Measurements from ENCODE around the gene CACNA2D1.

CACNA2D1 gene

DNA sequence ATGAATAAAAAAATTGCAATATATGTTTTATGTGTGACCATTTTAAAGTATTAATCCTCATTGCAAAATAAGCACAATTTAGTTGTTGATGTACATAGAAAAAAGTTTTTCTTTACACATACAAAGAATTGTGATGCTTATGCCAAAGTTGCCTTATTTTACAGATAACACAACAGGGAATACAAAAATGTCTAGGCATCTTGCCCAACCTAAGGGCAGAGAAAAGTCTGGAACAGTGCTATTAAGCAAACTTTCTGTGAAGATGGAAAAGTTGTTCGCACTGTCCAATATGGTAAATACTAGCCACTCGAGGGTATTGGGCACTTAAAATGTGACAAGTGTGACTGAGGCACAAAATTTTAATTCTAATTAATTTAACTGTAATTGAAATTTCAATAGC lies 483.6 kb downstream of the CACNA2D1 start:
- no peak for DNase-seq (ENCODE audit: low spot score)

DNA sequence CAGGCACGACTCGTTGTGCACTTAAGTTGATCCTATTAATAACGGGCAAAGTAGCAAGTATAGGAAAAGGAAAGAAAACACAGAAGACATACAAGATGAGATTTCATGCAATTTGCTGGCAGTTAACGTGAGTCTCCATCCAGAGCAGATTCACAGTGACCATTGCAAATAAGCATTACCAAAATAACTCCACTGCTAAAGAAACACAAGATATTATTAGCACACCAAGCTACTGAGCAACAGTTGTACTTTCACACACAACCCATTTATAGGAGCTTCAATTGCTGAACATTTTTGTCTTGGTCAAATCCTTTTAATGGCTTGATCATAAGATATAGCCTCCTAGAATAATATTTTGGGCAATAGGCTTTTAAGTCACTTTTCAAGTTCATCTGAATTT lies 486.1 kb downstream of the CACNA2D1 start:
- DNase-seq (ENCODE audit: low spot score) = no peak

DNA sequence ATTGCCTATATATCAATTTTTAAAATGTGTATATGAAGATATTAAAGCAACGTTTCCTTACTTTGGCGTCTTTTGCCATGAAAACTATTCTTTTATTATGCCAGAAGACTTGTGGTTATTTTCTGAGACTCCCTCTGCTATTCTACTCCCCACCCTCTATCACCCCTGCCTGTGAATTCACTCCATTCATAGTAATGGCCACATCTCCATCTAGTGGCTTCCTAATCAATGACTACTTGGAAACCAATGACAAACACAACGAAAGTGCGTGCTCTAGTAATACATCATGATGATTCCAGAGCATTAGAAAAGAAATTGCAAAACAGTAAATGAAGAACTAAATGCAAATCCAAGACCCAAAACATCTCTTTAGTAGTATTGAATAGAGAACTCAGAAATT lies 487.1 kb downstream of the CACNA2D1 start:
- peak; percentile 11 for DNase-seq (ENCODE audit: low spot score)

DNA sequence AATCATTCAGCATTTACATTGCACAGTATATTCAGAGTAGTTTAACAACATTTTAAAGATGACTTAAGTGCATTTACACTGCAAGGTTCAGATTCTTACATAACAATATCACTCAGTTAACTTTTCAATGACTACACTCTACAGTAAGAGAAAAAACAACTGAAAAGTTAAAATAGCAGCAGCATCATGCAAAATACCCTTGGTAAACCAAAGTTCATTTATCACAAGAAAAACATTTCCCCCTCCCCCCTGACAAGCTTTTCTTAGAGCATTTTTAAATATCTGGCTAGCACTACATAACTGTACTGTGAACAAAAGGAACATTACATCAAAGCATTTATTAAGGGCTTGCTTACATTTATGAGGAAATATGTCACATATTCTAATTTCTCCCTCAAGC lies 494.3 kb downstream of the CACNA2D1 start:
- DNase-seq (ENCODE audit: low spot score) = no peak

DNA sequence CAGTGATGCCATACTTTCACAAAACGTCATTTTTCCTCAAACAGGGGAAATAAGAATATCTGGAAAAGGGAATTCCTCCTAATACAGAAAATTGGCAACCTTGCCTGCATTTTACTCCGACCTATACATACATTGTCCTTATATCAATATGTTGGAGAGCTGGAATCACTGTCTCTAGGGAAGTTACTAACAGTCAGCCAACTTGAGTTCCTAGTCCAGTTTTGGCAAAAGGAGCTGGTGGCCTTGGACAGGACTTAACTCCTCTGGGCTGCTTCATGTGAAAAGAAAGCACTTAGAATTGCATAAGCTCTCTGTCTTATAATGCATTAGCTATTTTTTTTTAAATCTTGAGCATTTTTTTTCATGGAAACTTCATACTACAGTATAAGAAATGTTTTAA lies 499.5 kb downstream of the CACNA2D1 start:
- no peak for DNase-seq (ENCODE audit: low spot score)

DNA sequence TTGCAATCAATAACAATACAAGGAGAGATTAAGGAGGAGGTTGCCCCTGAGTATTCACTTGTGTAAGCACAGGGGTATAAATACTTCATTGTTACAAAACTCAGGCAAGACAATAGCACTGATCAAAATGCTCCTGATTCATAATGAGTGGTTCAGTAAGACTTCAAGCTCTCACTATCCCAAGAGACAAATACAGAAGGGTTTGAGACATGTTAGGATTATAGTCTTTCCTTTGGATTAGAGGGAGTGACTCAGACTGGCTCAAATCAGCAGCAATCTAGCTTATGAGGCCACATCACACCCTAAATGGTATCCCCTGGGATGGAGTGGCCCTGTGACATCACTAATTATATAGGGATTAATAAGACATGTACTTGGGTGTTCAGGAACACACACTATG lies 506.5 kb downstream of the CACNA2D1 start:
- no peak for DNase-seq (ENCODE audit: low spot score)

DNA sequence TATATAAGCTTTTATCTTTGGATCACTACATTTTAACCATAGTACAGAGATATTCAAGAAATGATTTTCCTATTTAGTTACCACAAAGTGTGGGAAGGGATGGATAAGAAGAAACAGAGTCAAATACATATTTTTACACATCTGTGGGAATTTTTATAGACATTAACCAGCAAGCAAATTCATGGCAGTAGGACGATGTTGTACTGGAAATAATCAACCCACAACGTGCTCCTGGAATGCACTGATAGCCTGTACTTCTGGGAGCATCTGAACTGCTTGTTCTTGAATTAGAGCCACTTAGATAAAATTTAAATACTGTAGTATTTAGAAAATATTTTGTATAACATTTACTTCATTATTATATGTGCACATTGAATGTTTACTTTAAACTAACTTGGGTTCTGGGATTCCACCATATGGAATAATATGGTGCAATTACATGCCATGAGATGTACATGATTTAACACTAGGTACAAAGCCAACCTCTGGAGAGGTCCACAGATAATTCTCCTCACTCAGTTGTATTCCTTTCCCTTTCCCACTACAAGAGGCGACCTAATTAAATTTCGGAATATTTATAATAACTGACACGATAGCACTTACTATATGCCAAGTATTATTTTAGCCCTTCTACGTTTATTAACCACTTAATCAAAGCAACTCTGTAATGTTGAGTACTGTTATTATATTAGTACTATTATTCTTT lies 508.8 kb downstream of the CACNA2D1 start:
- DNase-seq (ENCODE audit: low spot score) = no peak

DNA sequence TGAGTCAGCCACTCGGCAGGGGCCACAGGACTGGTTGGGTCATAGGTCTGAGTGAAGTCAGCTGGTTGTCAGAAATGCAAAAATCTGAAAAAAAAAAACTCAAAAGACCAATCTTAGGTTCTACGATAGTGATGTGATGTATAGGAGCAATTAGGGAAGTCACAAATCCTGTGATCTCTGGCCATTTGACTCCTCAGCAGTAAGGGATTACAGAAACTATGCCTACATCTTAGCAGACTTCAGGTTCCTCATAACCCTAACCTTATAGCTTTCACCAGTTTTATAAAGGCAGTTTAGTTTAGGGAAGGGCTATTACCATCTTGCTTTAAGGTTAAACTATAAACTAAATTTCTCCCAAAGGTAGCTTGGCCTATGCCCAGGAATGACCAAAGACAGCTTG lies 510.6 kb downstream of the CACNA2D1 start:
- no peak for DNase-seq (ENCODE audit: low spot score)

DNA sequence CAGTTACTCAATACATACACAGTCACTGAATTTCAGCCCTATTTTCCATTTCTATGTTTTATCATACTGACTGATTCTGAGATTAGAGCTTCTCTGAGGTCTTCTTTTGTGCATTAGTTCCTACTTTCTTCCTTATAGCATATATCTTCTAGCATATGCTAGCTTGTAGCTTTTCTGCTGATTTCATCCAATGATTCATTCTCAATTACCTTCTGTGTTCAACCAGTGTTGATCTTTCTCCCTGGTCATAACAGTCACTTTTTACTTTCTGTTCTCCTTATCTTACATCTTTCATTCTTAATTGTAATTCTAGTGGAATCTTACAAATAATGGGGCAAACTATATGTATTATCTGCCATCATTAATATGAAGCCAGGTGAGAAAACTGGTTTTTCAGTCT lies 514.2 kb downstream of the CACNA2D1 start:
- no peak for DNase-seq (ENCODE audit: low spot score)

DNA sequence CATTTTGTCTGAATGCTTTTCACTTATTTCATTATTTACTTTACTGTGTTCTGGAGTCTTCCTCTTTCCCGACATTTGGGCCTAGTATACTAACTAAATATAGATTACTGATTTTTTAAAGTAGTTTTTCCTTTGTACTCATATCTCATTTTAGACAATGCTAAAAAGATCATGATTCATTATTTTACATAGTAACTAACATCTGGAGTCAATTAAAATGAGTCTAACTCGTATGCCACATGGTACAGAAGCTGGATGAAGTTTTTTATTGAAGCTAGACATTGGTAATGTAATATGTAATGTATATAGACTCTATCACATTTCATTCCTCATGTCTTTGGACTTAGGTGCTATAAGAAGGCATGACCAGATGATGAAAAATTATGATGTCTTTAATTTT lies 517.4 kb downstream of the CACNA2D1 start:
- no peak for DNase-seq (ENCODE audit: low spot score)

DNA sequence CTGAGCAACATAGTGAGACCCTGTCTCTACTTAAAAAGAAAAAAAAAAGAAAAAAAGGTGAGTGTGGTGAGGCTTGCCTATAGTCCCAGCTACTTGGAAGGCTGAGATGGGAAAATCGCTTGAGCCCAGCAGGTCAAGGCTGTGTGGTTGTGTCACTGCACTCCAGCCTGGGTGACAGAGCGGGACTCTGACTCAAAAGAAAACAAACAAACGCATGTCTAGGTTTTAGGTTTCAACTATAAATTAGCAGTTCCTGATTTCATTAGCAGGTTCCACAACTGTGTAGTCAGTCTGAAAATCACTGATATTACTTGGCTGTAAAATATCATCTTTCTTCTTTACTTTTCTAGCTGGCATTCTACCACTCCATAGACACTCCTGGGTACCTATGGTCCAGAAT lies 518.0 kb downstream of the CACNA2D1 start:
- no peak for DNase-seq (ENCODE audit: low spot score)

DNA sequence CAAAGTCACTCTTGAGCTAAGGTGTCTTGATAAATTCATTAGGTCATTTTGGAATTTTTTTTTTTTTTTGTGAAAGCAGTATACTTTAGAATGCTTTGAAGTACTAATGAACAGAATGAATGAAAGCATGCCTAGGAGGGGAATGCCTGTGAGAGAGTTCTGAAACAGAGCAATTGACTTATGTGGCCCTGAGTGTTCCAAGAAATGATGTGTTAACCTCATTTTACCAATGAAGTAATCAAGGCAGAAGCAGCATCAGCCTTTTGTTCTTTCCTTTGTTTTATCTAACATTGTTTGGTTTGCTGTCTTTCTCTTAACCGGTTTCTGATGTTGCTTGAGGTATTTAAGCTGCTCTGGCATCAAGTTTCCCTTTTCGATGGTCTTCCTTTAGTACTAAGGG lies 519.1 kb downstream of the CACNA2D1 start:
- no peak for DNase-seq (ENCODE audit: low spot score)

DNA sequence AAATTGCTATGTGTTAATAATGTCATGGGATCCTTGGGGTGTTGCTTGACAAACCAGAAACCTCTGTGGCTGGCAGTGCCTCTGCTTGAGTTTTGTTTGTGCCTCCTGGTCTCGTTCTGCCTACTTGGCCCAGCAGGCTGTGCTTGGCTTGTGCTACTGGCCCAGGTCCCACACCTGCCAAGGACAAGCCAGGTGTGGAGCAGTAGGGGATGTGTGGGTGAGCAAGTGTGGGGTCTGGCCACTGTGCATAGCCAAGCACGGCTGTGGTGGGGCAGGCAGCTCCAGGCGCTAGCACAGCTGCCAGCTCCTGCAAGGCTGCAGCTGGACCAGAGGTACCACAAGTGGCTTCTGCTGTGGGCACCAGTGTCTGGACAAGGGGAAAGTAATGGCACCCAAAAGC lies 524.1 kb downstream of the CACNA2D1 start:
- DNase-seq (ENCODE audit: low spot score) = no peak

DNA sequence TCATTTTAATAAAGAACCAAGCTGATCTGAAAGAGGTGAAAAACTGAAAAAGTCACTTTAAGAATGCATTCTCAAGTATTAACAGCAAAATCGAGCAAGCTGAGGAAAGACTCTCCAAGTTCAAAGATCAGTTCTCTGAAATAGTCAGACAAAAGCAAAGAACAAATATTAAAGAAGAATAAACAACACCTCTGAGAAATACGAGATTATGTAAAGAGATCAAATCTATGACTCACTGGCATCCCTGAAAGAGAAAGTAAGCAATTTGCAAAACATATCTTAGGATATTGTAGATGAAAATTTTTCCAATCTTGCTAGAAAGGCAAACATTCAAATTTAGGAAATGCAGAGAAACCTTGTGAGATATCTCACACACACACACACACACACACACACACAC lies 535.4 kb downstream of the CACNA2D1 start:
- no peak for DNase-seq (ENCODE audit: low spot score)

DNA sequence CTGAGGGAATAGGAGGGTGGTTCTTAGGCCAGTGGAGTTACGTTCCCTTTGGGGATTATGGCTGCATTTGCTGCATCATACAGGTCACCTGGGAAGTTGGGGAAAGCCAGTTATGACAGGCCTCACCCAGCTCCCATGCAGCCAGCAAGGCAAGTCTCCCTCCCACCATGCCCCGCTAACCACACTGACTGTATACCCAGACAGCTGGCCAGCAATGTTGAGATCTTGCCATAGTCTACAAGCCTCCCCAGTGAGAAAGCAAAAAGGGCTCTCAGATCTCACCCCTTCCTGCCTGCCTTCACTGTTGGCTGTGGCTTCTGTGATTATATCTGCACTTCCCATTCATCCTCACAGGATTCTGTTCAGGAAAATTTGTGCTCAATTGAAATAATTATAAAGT lies 540.5 kb downstream of the CACNA2D1 start:
- DNase-seq (ENCODE audit: low spot score) = no peak

DNA sequence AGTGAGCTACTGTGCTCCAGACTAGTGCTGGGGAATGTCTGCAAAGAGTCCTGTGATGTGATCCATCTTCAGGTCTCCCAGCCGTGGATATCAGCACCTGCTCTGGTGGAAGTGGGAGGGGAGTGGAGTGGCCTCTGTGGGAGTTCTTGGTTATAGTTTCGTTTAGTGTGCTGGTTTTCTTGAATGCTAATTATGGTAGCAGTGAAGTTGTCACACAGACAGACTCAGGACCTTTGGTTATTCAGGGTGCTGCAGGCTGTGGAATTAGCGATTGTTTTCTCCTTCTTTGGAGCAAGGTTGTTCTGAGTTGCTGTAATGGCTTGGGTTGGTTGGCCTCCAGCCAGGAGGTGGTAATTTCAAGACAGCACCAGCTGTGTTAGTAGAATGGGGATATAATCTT lies 541.0 kb downstream of the CACNA2D1 start:
- DNase-seq (ENCODE audit: low spot score) = no peak
